Stimulated activated CD4-positive, alpha-beta T cell treated with anti-CD3 and anti-CD28 coated beads, Interleukin-15, amount 100 ng/mL, for 1 hour (primary cell): ENCODE measurements around the gene GRHL1.

ENCODE experiments used
- DNase-seq, 2 donors: peaks; one replicate each; pipeline ENCODE4 v3.0.0-alpha.2; 2020; ENCODE audit warnings: low read depth in 1 of 2, low spot score in 1 of 2

The GRHL1 gene

DNA sequence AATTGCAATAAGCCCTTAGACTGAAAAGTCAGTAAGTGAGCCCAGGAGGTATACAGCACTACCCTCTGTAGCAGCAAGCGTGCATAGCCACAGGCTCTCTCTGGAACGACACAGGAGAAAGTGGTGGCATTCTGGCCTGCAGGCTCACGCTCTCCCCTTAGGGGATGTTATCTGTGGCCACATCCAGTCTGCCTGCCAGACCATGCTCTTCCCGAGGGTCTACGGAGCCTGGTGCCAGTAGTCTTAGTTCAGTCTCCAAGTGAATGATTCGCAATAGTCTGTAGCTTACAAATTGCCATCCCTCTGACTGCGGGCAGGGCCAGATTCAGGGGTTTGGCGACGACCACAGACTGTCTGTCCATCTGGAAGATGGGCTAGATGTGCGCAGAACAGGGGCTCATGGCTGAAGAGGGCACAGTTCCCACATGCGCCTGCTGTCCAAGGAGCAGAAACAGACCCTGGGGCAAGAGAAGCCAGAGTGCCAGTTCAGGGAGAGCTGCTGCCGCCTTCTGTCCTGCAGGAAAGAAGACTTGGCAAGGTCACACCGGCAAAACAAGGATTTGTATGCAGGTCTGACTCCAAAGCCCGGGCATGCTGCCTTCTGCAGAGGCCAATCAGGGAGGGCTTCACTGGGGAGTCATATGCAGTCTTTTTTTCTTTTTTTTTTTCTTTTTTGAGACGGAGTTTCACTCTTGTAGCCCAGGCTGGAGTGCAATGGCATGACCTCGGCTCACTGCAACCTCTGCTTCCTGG, 88.3 kb downstream of the GRHL1 start:
- DNase-seq = no peak

DNA sequence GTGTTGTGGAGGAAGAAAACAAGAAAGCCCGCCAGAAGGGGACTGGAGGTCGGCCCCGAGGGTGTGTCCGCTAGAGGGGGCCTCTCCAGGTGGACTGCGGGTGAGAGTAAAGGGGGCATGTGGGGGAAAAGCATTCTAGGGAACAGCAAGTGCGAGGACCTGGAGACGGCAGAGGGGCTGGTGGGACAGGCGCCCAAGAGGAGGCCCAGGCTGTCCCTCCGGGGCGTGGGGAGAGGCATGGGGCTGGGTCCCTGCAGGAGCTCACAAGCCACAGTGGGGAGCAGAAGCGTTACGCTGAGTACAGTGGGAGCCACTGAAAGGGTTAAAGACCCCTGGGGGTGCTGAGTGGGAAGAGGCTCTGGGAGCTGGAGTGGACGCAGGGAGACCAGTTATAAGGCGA, 90.2 kb downstream of the GRHL1 start:
- DNase-seq = no peak

GRCh38 chr2:10042301-10043161, 91.0 kb downstream of the GRHL1 start:
- DNase-seq = peak; percentile 10 to 21

GRCh38 chr2:10043256-10043905, 91.9 kb downstream of the GRHL1 start, which contains the start of gene KLF11:
Gene KLF11 (plus strand): TSS chr2:10043550. CDS start chr2:10043717, 167 bp downstream.
- peak; percentile 66 to 76 for DNase-seq

DNA sequence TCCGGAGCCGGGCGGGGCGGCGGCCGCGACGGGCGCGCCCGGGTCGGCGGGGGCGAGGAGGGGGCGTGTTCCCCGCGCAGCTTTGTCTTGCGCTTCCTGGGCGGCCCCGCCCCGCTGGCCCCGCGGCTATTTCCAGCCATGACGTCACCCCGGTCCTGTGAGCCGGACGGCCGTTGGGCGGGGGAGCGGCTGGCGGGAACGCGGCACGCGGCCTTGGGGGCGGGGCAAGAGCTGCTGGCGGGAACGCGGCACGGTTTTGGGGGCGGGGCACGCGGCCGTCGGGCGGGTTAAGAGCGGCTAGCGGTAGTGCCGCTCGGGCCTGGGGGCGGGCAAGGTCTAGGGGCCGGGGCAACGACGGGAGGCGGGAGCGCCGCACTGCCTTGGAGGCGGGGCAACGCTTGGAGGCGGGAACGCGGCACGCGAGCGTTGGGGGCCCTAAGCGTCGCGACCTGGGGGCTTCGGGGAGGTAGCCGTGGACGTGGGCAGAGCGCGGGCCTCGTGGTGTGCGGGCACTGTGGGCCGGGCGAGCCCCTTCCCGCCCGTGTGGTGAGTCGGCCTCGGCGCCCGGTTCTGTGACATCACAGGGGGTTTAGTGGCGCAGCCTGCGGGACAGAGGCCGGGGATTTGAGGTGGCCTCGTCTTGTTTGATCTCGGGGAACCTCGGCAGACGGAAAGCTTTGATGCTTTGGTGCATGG, 92.6 kb downstream of the GRHL1 start:
- DNase-seq = peak; percentile 76 to 96

DNA sequence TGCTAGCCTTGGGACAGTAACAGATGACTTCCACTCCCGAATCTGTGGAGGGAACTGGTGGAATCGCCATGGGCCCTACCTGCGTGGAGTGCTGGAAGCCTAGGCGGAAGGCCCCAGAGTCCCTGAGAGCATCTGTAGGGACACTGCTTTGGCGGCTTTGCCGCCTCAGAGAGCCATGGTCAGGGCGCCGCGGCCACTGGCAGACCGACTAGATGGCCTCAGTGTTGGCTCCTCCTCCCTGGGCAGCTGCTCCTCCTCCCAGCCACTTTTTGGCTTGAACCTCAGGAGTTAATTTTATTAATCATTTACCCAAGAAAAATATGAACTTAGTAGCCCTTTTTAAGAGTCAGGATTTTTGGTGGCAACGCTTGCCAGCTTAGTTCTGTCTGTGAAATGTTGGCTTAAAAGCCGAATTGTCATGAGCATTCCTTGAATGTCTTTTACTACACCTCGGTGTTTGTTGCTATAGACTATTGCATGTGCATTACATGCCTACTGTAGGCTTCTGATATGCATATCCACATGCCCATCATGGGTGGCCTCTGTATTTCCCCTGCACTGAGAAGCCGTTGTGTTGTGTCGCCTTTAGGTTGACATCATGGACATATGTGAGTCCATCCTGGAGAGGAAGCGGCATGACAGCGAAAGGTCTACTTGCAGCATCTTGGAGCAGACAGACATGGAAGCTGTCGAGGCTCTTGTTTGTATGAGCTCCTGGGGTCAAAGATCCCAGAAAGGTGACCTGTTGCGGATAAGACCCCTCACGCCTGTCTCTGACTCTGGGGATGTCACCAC, 94.3 kb downstream of the GRHL1 start:
- no peak for DNase-seq

DNA sequence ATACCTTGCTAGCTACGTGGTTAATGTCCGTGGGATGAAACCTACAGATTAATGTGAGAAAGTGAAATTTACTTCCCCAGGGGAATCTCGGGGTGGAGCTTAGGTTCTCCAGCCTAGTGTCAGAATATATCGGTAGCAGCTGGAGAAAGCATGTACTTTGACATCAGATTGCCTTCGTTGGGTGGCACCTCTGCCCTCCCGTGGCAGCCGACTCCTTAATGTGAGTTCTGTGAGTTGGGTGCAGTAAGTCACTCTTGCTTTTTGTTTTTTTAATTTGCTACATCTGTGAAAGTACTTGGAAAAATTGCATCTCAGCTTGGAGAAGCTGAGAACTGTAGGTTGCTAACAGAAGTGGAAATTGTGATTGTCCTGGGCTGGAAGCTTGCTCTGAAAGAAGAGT, 95.4 kb downstream of the GRHL1 start:
- no peak for DNase-seq

GRCh38 chr2:10047616-10048500, 96.4 kb downstream of the GRHL1 start:
- DNase-seq = no peak

- no peak for DNase-seq
These were observed 97.1 kb downstream of the GRHL1 start for GRCh38 chr2:10048501-10049171.
